H1 (cell line): ENCODE results near the gene HDAC3. TPM values are rescaled to one million over a fixed set of nuclear protein-coding genes. Genes with fewer than 3 reads are reported as not detected.

Experiments used
- CBX8 ChIP-seq: fragments of 300-800, 300-1000 bp; sonication (generic); IDR thresholded peaks from 2 replicates; pipeline ENCODE4 v1.7.1; 2016; ENCODE audit warnings: low read depth, low read length, borderline replicate concordance
- CEBPB ChIP-seq: IDR thresholded peaks from 2 replicates; pipeline ENCODE4 v1.6.1; 2012; ENCODE audit warnings: low read depth, low read length
- polyA plus RNA-seq, 7 experiments: library from polyadenylated mRNA; depleted of rRNA in 3 of 7; stranded (reverse) in 5 of 7; unstranded in 2 of 7; fragments of >200 nt in 5 of 7; fragments of 200-250 nt in 2 of 7; gene quantifications; 1 replicate in 5 of 7; 2 replicates in 1 of 7; 4 replicates in 1 of 7; pipeline versions ENCODE4 v1.2.1 to v1.2.3, GENCODE V29; 2011 to 2013; ENCODE audit warnings: missing spikeins in 2 of 7, mixed read lengths in 2 of 7
- total RNA-seq: library from RNA; stranded (reverse); fragmentation: NEBNext Ultra II Directional; extraction: Animal tissue kit (Norgen Biotek cat#: 25700); gene quantifications from 2 replicates; pipeline ENCODE4 v1.2.1, GENCODE V29; 2021

Gene HDAC3
- total and polyA plus RNA-seq, 2 of the 8 experiments (the other 6 are each of a cell fraction or from before 2014, with no cell fraction given) = 99.0 to 120 TPM

GRCh38 chr5:141586246-141586645, 50.4 kb downstream of the HDAC3 start (continued):
- TF ChIP-seq CBX8 = no peak
- no peak for TF ChIP-seq CEBPB
- TF ChIP-seq, all 59 proteins: peak for 0
